Fibroblast of mammary gland (primary cell): ENCODE results near the gene SLAMF6.
"Not testable (repeated sequence)": the region's sequence is repeated elsewhere in the genome, so short reads cannot be mapped to it uniquely, and the experiment has no call there.

Experiments
- DNase-seq: peaks from one replicate; pipeline ENCODE4 v3.0.0-alpha.2; 2010; ENCODE audit warnings: low read depth
- H3K4me3 ChIP-seq: 2 replicates; pipeline ENCODE4 v1.5.1; 2011; ENCODE audit warnings: low read depth, mild to moderate bottlenecking, low read length, moderate library complexity; ENCODE audit not compliant: control insufficient read depth
- CTCF ChIP-seq: conservative IDR thresholded peaks from 2 replicates; pipeline ENCODE4 v1.5.1; 2011; ENCODE audit warnings: low read depth, low read length, inconsistent platforms; ENCODE audit not compliant: control insufficient read depth, insufficient read depth

SLAMF6 gene

GRCh38 chr1:160520999-160521398, 2.1 kb downstream of the SLAMF6 start:
- DNase-seq: no peak
- no peak for TF ChIP-seq CTCF
- no peak overlapping the region for H3K4me3 ChIP-seq

GRCh38 chr1:160520582-160520981, 2.5 kb downstream of the SLAMF6 start:
- H3K4me3 ChIP-seq: no peak overlapping the region
- no peak for TF ChIP-seq CTCF
- no peak for DNase-seq

GRCh38 chr1:160519642-160520435, 3.2 kb downstream of the SLAMF6 start:
- H3K4me3 ChIP-seq: no peak overlapping the region
- TF ChIP-seq CTCF: no peak
- no peak for DNase-seq

GRCh38 chr1:160517519-160517918, 5.5 kb downstream of the SLAMF6 start:
- not testable (repeated sequence) for H3K4me3 ChIP-seq, DNase-seq

GRCh38 chr1:160515908-160516307, 7.1 kb downstream of the SLAMF6 start:
- not testable (repeated sequence) for DNase-seq, H3K4me3 ChIP-seq

- no peak overlapping the region for H3K4me3 ChIP-seq
- no peak for TF ChIP-seq CTCF
- DNase-seq: no peak
These were observed 18.4 kb downstream of the SLAMF6 start for GRCh38 chr1:160504651-160505050.

GRCh38 chr1:160503087-160503486, 20.0 kb downstream of the SLAMF6 start:
- H3K4me3 ChIP-seq: no peak overlapping the region
- TF ChIP-seq CTCF: no peak
- no peak for DNase-seq
